ENCODE data around the gene CHI3L1. TPM values are rescaled to one million over a fixed set of nuclear protein-coding genes. Genes with fewer than 3 reads are reported as not detected.

Gene CHI3L1
- total and polyA plus RNA-seq, 2 donors (not counting 1 experiment from before 2014, with no cell fraction given) = 0.15 TPM; not detected in 1

DNA sequence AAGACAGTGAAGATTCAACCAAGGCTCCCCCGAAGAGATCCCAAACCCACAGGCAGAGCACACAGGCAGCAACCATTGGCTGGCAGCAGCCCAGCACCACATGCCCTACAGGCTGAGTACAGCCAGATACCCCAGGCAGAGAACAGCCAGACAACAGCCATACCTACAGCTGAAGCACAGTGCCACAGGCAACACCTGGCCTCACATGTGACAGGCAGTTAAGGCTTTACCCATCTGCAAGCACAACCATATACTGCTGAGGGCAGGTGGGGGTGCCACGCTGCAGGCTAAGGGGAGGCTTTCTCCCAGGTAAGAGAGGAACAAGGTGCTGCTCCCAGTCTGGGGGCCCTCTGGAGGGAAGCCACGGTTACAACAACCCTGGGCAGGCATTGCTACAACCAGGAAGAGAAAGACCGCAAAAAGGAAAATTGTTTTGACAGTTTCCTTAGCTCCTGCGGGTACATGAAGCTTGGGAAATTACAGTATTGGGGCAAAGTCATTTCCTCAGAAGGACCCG is 30.7 kb upstream of the CHI3L1 start:
- no peak for DNase-seq
- H3K9me3 Mint-ChIP-seq (ENCODE audit: insufficient read depth) = no peaks in the 10 kb centered on the region
- H3K36me3 ChIP-seq (replicated peaks in 1 of 2; ENCODE audit: control extremely low read depth in 1 of 2, control insufficient read depth in 1 of 2, extremely low read depth in 1 of 2, insufficient read depth in 2 of 2, low read length in 1 of 2) = no peaks in the 10 kb centered on the region
- no peak overlapping the region for H3K4me3 Mint-ChIP-seq
- H3K4me3 ChIP-seq (ENCODE audit: control extremely low read depth in 1 of 5, extremely low read depth in 1 of 5, insufficient read depth in 1 of 5, low read depth in 2 of 5, low read length in 4 of 5) = no peak overlapping the region
- ATAC-seq (ENCODE audit: low read depth) = no peak
- CTCF ChIA-PET = interaction anchor here (1.1 to 9.5 kb wide), 8 partner anchors 8 to 176 kb away, joined by 3 to 135 read pairs (median 6); no protein-coding TSS in a partner anchor
- no peaks in the 10 kb centered on the region for H3K9me3 ChIP-seq (ENCODE audit: control extremely low read depth in 1 of 3, control insufficient read depth in 2 of 3, insufficient read depth in 1 of 3, low read length in 2 of 3)
- no peaks in the 10 kb centered on the region for H3K4me1 ChIP-seq (ENCODE audit: control insufficient read depth in 2 of 2, insufficient read depth in 2 of 2, low read length in 2 of 2)
- TF ChIP-seq, protein P1, sequence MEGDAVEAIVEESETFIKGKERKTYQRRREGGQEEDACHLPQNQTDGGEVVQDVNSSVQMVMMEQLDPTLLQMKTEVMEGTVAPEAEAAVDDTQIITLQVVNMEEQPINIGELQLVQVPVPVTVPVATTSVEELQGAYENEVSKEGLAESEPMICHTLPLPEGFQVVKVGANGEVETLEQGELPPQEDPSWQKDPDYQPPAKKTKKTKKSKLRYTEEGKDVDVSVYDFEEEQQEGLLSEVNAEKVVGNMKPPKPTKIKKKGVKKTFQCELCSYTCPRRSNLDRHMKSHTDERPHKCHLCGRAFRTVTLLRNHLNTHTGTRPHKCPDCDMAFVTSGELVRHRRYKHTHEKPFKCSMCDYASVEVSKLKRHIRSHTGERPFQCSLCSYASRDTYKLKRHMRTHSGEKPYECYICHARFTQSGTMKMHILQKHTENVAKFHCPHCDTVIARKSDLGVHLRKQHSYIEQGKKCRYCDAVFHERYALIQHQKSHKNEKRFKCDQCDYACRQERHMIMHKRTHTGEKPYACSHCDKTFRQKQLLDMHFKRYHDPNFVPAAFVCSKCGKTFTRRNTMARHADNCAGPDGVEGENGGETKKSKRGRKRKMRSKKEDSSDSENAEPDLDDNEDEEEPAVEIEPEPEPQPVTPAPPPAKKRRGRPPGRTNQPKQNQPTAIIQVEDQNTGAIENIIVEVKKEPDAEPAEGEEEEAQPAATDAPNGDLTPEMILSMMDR (IDR thresholded peaks at IDR 0.05) = no peak
- TF ChIP-seq EZH2 (IDR thresholded peaks at IDR 0.05; ENCODE audit: borderline replicate concordance, insufficient read depth, low read depth, low read length, poor library complexity, severe bottlenecking) = no peak
- H2AFZ ChIP-seq (ENCODE audit: insufficient read depth, low read depth, low read length, poor library complexity, severe bottlenecking) = no peak overlapping the region
- H3K79me2 ChIP-seq (ENCODE audit: control insufficient read depth, insufficient read depth, low read length) = no peaks in the 10 kb centered on the region
- H3K27ac Mint-ChIP-seq = no peak overlapping the region
- no peak overlapping the region for H3K9ac ChIP-seq (ENCODE audit: low read length)
- WGBS (ENCODE audit: insufficient coverage) = 22% methylated on average over 5 of the region's 6 CpGs
- intact Hi-C loops (cut with micrococcal nuclease) = loop anchor here (5.0 kb wide), 1 partner anchor 100 kb away; no protein-coding TSS in a partner anchor
- no peak overlapping the region for H3K4me2 ChIP-seq (replicated peaks; ENCODE audit: low read depth, low read length, poor library complexity, severe bottlenecking)
- no peak overlapping the region for H3K27ac ChIP-seq (ENCODE audit: low read length in 2 of 2)
- H3K27me3 ChIP-seq (replicated peaks in 1 of 4; ENCODE audit: control extremely low read depth in 1 of 4, control insufficient read depth in 3 of 4, insufficient read depth in 4 of 4, low read length in 3 of 4) = peaks cover 0 to 20% (median 0%) of the 10 kb centered on the region in 4 experiments
- no peaks in the 10 kb centered on the region for H4K20me1 ChIP-seq (ENCODE audit: control insufficient read depth, insufficient read depth, low read length, poor library complexity, severe bottlenecking)
- H3K4me1 Mint-ChIP-seq = no peaks in the 10 kb centered on the region
- peaks cover 9% of the 10 kb centered on the region for H3K27me3 Mint-ChIP-seq
- POLR2A ChIA-PET = no interaction called here

Data from B cell (primary cell).